RWPE1 (cell line): Measurements from ENCODE around the gene TM4SF1.

Experiments used
- CTCF ChIA-PET: fragments of 350-600 bp; sonication (Branson Sonifier 250); formaldehyde crosslinking; extraction: SDS; loops from one replicate; lab custom pipeline; 2021; lab: Yijun Ruan, JAX
- POLR2A ChIA-PET: fragments of 400-600 bp; formaldehyde crosslinking; extraction: SDS; loops from one replicate; lab custom pipeline; 2020; ENCODE audit warnings: antibody characterized with exemption; ENCODE audit not compliant: low non-redundant PET; lab: Yijun Ruan, JAX
- DNase-seq: peaks from one replicate; pipeline ENCODE4 v3.0.0; 2012; ENCODE audit warnings: low spot score
- H3K27ac ChIP-seq: fragments of 450-650 bp; 2 replicates; pipeline ENCODE4 v1.5.1; 2017
- CTCF ChIP-seq: fragments of 450-650 bp; conservative IDR thresholded peaks from 2 replicates; pipeline ENCODE4 v1.5.1; 2017; ENCODE audit warnings: low read depth, mild to moderate bottlenecking

Gene TM4SF1

DNA sequence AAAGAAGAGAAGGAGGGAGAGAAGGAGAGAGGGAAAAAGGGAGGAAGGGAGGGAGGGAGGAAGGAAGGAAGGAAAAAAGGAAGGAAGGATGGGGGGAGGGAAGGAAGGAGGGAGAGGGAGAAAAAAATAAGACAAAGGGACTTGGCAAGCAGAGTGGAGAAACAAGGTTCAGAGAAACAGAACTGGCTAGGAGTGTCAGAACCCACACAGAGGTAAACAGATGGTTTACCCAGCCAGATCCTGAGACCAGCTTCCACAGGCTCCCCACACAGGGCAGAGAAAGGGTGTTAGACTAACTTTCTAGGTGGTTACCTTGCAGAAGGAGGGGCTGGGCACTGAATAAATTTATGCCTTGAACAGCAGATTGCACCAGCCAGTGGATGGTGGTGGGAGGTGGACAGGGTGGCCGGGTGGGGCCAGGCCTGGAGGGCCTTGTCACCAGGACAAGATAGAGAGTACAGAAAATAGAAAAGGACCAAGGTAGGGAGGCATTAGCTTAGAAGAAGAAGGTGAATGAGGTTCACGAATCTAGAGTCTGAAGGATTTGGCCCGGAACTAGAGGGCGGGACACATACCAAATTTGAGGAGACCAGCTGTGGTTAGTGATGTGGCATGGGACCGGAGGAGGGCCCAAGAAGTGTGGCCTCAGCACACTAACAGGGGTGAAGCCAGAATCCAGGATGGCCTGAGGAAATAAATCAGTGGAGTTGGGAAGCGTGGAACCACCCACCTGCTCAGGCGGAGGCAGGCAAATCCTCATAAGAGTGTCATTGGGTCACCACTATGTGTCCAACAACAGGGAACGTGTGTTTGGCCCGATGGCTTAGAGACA, 1.2 kb upstream of the TM4SF1 start:
- TF ChIP-seq CTCF = no peak
- peak overlapping the region; percentile 90 for H3K27ac ChIP-seq
- no peak for DNase-seq
- CTCF ChIA-PET = no interaction called here
- POLR2A ChIA-PET = no interaction called here

DNA sequence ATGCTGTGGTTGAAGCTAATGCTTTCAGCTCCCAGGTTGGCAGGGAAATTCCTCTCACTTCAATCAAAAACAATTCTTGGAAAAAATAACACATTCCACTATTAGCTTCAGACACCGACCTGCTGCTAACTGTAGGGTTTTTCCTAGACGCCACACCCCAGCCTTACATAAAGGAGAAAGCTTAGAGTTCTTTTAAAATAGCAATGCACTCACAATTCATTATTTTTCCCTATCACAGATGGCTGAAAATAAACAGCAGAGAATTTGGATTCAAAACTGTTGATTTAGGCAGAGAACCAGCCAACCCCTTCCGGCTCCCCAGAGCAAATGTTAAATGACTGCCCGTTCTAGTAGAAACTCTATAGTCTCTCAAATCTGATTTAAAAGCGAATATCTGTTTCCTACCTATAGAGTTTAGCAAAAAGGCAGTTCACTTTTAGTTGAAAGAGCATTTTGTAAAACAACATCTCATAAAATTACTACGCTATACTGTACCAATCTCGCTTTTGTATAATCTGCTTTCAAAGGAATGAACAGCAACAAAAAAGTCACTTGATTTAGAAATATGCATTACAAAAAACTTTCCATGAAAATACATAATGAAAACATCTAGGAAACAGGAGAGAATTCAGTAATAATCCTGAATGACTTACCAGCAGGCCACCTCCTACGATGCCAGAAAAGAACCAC, 586 bp downstream of the TM4SF1 start:
- H3K27ac ChIP-seq = peak overlapping the region; percentile 90
- DNase-seq = no peak
- ChIA-PET POLR2A (no interaction called here), CTCF (interaction anchor here (1.1 kb wide), 1 partner anchor 24 kb away, joined by 3 read pairs; no protein-coding TSS in a partner anchor)
- no peak for TF ChIP-seq CTCF

GRCh38 chr3:149375501-149376196, 1.8 kb downstream of the TM4SF1 start:
- no peak for DNase-seq
- H3K27ac ChIP-seq = peak overlapping the region; percentile 64
- ChIA-PET POLR2A (no interaction called here), CTCF (interaction anchor here (1.1 kb wide), 1 partner anchor 23 kb away, joined by 3 read pairs; no protein-coding TSS in a partner anchor)
- TF ChIP-seq CTCF = no peak

GRCh38 chr3:149374793-149375500, 2.5 kb downstream of the TM4SF1 start:
- TF ChIP-seq CTCF = no peak
- no peak for DNase-seq
- POLR2A ChIA-PET = no interaction called here
- H3K27ac ChIP-seq = peak overlapping the region; percentile 64
- CTCF ChIA-PET = interaction anchor here (1.7 kb wide), 1 partner anchor 23 kb away, joined by 6 read pairs; no protein-coding TSS in a partner anchor

DNA sequence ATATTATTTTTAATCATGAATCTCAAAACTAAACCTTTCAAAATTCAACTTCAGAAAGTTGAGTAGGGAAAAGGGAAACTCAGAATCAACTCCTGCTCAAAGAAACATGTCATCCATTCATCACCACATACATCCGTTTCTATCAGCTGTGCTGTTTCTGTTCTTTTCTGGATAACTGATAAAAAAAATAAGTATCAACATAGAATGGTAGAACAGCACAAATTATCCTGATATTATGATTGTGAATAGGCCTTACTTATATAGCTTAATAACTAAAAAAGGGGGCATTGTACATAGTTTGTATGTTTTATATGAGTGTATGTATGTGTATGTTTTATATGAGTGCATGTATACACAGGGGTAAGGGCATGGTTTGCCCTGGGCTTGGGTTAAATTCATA, 3.1 kb downstream of the TM4SF1 start:
- POLR2A ChIA-PET = no interaction called here
- DNase-seq = no peak
- no peak for TF ChIP-seq CTCF
- CTCF ChIA-PET = interaction anchor here (1.3 to 1.7 kb wide), 2 partner anchors 22 to 31 kb away, joined by 3 to 6 read pairs; no protein-coding TSS in a partner anchor
- H3K27ac ChIP-seq = no peak overlapping the region
